MCF 10A (cell line): Measurements from ENCODE around the gene FBXL12. TPM values are rescaled to one million over a fixed set of nuclear protein-coding genes. Genes with fewer than 3 reads are reported as not detected.
A peak's percentile ranks its signal among the peaks of the same experiment; 100 is the strongest.

ENCODE experiments used
- BruUV-seq: library from RNA; stranded (reverse); fragments of 400-500 nt; replicated peaks from 2 replicates; lab custom pipeline; 2021; lab: Mats Ljungman, UMichigan
- CTCF ChIA-PET: fragments of 300-600 bp; sonication (Branson Sonifier 250); formaldehyde crosslinking; extraction: SDS; loops from one replicate; lab custom pipeline; 2021; ENCODE audit warnings: antibody characterized with exemption, inconsistent platforms; lab: Yijun Ruan, JAX
- POLR2A ChIA-PET: fragments of 300-600, 350-650 bp; sonication (Branson Sonifier 250); formaldehyde crosslinking; extraction: SDS; loops from one replicate; lab custom pipeline; 2020; ENCODE audit warnings: antibody characterized with exemption, inconsistent platforms; lab: Yijun Ruan, JAX
- DNase-seq: peaks from one replicate; pipeline ENCODE4 v3.0.0-alpha.2; 2018; ENCODE audit not compliant: unreplicated experiment
- H3K27ac Mint-ChIP-seq: one replicate; pipeline ENCODE4 v1.8.0; 2022; ENCODE audit warnings: mild to moderate bottlenecking, low read depth, mixed read lengths; ENCODE audit not compliant: unreplicated experiment
- H3K27me3 Mint-ChIP-seq: one replicate; pipeline ENCODE4 v1.8.0; 2022; ENCODE audit warnings: mixed read lengths; ENCODE audit not compliant: insufficient read depth, unreplicated experiment
- H3K36me3 Mint-ChIP-seq: one replicate; pipeline ENCODE4 v1.8.0; 2022; ENCODE audit warnings: mild to moderate bottlenecking, moderate library complexity, mixed read lengths; ENCODE audit not compliant: insufficient read depth, unreplicated experiment
- H3K4me1 Mint-ChIP-seq: one replicate; pipeline ENCODE4 v1.8.0; 2022; ENCODE audit warnings: mixed read lengths; ENCODE audit not compliant: insufficient read depth, unreplicated experiment
- H3K4me3 Mint-ChIP-seq: one replicate; pipeline ENCODE4 v1.8.0; 2022; ENCODE audit warnings: mild to moderate bottlenecking, moderate library complexity, mixed read lengths; ENCODE audit not compliant: unreplicated experiment
- H3K9me3 Mint-ChIP-seq: one replicate; pipeline ENCODE4 v1.8.0; 2022; ENCODE audit warnings: mixed read lengths; ENCODE audit not compliant: unreplicated experiment
- CTCF ChIP-seq: fragments of 200-600 bp; IDR thresholded peaks from one replicate; pipeline ENCODE4 v1.8.0; 2022; ENCODE audit warnings: antibody characterized with exemption, mild to moderate bottlenecking; ENCODE audit not compliant: unreplicated experiment
- intact Hi-C: fragments of 100-400 bp; cut with micrococcal nuclease; formaldehyde crosslinking; loops from 2 replicates; pipeline ENCODE4 v1.14.1; 2022
- total RNA-seq: library from RNA; stranded (reverse); gene quantifications from 2 replicates; pipeline ENCODE4 v1.2.3, GENCODE V29; 2022

The FBXL12 gene
- total RNA-seq, 1 experiment from 2014 or later: 27.4 TPM

DNA sequence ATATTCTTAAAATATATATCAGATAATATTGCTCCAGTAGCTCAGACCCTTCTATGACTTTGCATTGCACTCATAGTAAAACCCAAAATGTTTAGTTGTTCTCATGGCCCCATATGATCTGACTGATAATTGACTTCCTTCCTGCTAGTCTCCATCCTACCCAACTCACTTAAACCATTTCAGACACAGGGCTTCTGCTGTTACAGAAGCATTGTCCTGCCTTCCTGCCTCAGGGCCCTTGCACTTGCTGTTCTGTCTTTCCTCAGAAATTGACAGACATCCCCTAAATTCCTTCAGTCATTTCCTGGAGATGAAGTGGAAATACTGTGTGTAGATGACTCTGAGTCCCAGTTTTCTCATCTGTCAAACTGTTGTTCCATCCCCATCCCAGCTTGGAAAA is 19.7 kb downstream of the FBXL12 start:
- Mint-ChIP-seq H3K4me1 (peaks cover 6% of the 10 kb centered on the region), H3K27me3 (no peaks in the 10 kb centered on the region), H3K27ac (no peak overlapping the region), H3K9me3 (no peaks in the 10 kb centered on the region), H3K36me3 (peaks cover 7% of the 10 kb centered on the region), H3K4me3 (no peak overlapping the region)
- intact Hi-C loops: loop anchor here (10.0 kb wide), 1 partner anchor 364 kb away; the partner anchor contains the start of gene ZNF266
- POLR2A ChIA-PET: no interaction called here
- CTCF ChIA-PET: interaction anchor here (0.5 to 3.0 kb wide), 10 partner anchors 11 to 713 kb away, joined by 3 to 22 read pairs (median 4); no protein-coding TSS in a partner anchor
- DNase-seq: no peak
- no peak for TF ChIP-seq CTCF
- BruUV-seq: no TSS peak

DNA sequence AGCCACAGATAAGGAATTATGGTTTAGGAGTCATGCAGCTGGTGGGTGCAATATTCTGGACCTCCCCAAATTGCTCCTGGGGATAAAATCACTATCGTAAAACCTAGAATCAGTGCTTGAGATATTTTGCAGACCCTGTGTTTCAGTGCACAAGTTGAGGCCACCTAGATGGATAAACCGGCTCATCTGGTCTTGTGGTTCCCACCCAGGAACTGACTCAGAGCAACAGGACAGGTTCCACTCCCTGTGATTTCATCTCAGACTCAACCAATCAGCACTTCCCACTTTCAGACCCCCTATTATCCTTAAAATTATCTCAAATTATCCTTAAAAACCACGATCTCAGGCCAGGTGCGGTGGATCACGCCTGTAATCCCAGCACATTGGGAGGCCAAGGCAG is 21.0 kb downstream of the FBXL12 start:
- H3K4me3 Mint-ChIP-seq: no peak overlapping the region
- H3K9me3 Mint-ChIP-seq: no peaks in the 10 kb centered on the region
- BruUV-seq: no TSS peak
- H3K27ac Mint-ChIP-seq: no peak overlapping the region
- TF ChIP-seq CTCF: no peak
- no peak for DNase-seq
- CTCF ChIA-PET: interaction anchor here (0.8 to 3.0 kb wide), 9 partner anchors 7 to 662 kb away, joined by 3 to 22 read pairs (median 4); no protein-coding TSS in a partner anchor
- H3K4me1 Mint-ChIP-seq: peaks cover 6% of the 10 kb centered on the region
- intact Hi-C loops: loop anchor here (10.0 kb wide), 1 partner anchor 363 kb away; the partner anchor contains the start of gene ZNF266
- no peaks in the 10 kb centered on the region for H3K36me3 Mint-ChIP-seq
- POLR2A ChIA-PET: interaction anchor here (0.6 to 1.3 kb wide), 3 partner anchors 21 to 1353 kb away, joined by 3 to 6 read pairs (median 4); partner anchors contain the start of genes FBXL12, HNRNPM and ZNF121
- no peaks in the 10 kb centered on the region for H3K27me3 Mint-ChIP-seq

DNA sequence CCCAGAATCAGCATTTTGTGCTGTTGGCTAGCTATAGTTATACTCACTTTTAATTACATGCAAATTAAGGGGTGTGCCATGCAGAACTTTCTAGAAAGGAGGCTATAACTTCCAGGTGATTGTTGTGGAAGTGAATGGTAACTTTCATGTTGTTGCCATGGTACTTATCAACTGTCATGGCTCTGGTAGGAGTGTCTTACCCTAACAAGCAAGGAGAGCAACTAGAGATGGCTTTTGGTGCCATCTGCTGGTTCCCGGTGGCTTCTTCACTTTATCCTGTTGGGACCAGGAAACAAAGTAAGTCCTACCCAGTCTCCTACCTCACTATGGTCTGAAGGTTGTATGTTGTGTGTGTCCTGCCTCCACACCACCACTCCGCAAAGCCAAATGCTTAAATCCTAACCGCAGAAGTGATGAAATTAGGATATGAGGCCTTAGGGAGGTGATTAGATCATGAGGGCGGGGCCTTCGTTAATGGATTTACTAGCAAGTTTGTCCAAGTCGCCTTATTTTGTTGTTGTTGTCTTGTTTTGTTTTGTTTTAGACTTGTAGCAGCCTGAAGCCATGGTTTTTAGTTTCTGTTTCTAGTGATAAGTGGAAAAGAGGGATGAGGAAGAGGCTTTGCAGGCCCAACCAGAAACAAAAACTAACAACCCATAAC is 22.6 kb downstream of the FBXL12 start:
- intact Hi-C loops: loop anchor here (1.0 to 10.0 kb wide), 6 partner anchors 171 to 660 kb away; partner anchors contain the start of genes ZNF266 and ZNF317
- no peaks in the 10 kb centered on the region for H3K27me3 Mint-ChIP-seq
- peaks cover 6% of the 10 kb centered on the region for H3K4me1 Mint-ChIP-seq
- no peak overlapping the region for H3K4me3 Mint-ChIP-seq
- DNase-seq: peak; percentile 94
- no peaks in the 10 kb centered on the region for H3K9me3 Mint-ChIP-seq
- TF ChIP-seq CTCF: peak; percentile 67
- CTCF ChIA-PET: interaction anchor here (0.6 to 3.0 kb wide), 26 partner anchors 10 to 1189 kb away, joined by 3 to 31 read pairs (median 3); partner anchors contain the start of gene FBXL12
- no peaks in the 10 kb centered on the region for H3K36me3 Mint-ChIP-seq
- POLR2A ChIA-PET: interaction anchor here (0.7 to 1.5 kb wide), 6 partner anchors 14 to 212 kb away, joined by 3 to 12 read pairs (median 4); partner anchors contain the start of genes ZNF121 and ZNF846
- H3K27ac Mint-ChIP-seq: peak overlapping the region; percentile 59
- no TSS peak for BruUV-seq

GRCh38 chr19:9793071-9793591 is 25.7 kb downstream of the FBXL12 start:
- H3K4me3 Mint-ChIP-seq: peak overlapping the region; percentile 87
- no TSS peak for BruUV-seq
- intact Hi-C loops: loop anchor here (5.0 to 10.0 kb wide), 2 partner anchors 358 to 481 kb away; partner anchors contain the start of gene ZNF266
- CTCF ChIA-PET: interaction anchor here (0.7 to 1.3 kb wide), 3 partner anchors 31 to 588 kb away, joined by 3 to 6 read pairs (median 4); no protein-coding TSS in a partner anchor
- TF ChIP-seq CTCF: no peak
- H3K4me1 Mint-ChIP-seq: peaks cover 11% of the 10 kb centered on the region
- no peaks in the 10 kb centered on the region for H3K9me3 Mint-ChIP-seq
- DNase-seq: no peak
- H3K27me3 Mint-ChIP-seq: no peaks in the 10 kb centered on the region
- H3K27ac Mint-ChIP-seq: no peak overlapping the region
- POLR2A ChIA-PET: interaction anchor here (0.5 to 1.2 kb wide), 4 partner anchors 24 to 208 kb away, joined by 3 to 5 read pairs (median 4); partner anchors contain the start of genes FBXL12 and ZNF121
- H3K36me3 Mint-ChIP-seq: peaks cover 7% of the 10 kb centered on the region
